HG03039 (cell line): ENCODE data around the gene FNDC11.

Experiments
- ATAC-seq: cut with Tn5 transposase; IDR thresholded peaks from one replicate; pipeline ENCODE4 v1.9.1; 2021; ENCODE audit warnings: mild to moderate bottlenecking, moderate library complexity; ENCODE audit not compliant: unreplicated experiment

FNDC11 gene

DNA sequence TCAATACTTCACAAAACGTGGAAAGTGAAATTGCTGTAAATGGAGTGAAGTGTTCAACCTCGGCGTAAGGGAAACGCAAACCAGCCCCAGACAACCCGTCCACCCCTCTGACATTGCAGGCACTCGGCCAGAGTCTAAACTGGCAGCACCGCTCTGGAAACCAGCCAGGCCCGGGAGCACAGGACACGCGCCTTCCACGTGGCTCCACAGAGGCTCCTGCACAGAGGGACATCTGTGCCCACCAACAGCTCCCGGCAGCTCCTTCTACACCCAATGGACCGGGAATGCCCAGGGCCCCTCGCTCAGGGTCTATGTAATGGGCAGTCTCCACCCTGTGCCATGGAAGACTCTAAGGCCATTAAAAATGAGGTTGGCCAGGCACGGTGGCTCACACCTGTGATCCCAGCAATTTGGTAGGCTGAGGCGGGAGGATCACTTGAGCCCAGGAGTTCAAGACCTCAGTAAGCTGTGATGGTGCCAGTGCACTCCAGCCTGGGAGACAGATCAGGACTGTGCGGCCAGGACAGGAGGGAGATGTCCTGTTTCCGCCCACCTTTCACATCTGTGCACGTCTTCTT, 23.4 kb downstream of the FNDC11 start:
- no peak for ATAC-seq

DNA sequence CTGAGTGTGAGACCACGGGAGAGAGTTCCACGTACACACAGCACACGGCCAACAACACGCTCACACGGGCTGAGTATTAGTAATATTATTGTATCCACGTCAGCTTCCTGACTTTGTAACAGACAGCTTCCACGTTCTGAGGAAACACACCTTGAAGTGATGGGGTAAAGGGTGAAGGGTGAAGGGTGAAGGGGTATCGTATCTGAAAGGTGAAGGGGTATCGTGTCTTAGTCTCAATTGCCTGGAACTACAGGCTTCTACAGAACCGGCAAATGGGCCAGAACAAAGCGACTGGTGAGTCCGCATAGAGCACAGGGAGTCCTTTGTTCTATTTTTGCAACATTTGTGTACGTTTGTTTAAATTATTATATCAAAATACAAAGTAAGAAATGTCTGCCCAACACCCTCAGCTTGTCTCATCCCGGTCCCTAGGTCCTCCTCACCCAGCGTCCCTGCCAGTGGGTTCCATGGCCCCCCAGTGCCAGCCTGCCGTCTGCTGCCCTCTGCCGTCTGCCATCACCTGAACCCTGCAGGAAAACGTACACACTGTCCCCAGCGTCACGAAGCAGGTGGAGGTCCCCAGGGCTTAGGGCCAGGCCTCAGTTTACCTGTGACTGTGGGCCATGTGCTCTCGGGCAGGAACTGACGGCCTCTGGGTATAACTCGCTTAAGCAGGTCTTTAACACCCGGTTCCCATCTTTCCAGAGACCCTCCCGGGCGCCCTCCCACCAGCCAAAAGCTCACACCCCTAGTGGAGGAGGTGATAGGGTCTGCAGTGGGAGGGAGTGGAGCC, 24.5 kb downstream of the FNDC11 start:
- no peak for ATAC-seq

DNA sequence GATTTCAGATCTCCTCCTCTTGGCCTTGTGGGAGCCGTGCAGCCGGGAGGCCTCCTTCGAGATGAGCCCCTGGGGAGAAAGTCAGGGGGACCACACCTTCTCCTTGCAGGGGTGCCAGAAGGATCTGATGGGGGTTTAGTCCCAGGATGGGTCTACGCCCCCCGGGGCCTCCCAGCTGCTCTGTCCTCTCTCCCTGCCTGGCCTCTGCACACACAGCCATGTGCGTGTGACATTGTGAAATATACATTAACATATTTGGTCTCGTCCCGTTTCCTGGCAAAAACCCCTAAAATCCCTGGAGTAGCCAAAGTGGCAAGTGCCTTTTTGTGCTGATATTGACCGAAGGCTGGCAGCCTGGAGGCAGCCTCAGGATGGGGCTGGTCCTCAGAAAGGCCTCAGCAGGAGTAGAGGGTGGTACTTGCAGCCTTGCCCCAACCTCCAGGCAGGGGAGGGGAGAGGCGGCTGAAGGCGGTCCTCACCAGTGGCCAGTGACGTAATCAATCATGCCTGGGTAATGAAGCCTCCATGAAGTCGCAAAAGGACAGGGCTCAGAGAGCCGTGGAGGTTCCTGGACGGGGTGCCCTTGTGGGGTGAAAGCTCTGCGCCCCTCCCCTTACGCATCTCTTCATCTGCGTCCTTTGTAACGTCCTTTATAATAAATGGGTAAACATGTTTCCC, 25.2 kb downstream of the FNDC11 start:
- no peak for ATAC-seq

DNA sequence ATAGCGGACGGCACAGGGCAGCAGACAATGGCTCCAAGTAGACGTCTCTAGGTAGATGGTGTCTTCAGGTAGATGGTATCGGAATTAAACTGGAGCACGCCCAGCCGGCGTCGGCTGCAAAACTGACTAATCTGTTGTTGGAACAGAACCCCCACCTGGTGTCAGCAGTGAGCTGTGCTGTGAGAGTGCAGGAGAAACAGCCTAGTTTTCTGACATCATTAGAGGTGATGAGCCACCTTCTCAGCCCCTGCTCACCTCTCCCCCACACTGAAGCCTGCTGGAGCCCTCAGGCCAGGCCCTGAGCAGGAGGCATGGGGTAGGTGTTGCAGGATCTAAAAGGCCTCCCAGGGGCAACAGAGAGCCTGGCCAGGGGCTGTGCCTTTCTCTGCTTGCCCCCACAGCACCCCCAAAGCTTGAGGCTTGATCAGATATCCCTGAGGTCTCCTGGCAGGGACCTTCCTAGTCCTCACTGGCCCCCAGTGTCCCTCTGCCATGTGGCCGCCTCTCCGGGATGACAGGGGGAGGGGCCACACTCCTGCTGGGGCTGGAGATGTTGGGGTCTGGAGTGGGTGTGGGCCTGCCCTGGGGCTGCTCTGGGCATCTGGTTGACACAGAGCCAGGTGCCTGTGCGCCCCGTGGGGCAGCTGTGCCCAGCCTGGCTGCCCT, 27.0 kb downstream of the FNDC11 start:
- no peak for ATAC-seq

DNA sequence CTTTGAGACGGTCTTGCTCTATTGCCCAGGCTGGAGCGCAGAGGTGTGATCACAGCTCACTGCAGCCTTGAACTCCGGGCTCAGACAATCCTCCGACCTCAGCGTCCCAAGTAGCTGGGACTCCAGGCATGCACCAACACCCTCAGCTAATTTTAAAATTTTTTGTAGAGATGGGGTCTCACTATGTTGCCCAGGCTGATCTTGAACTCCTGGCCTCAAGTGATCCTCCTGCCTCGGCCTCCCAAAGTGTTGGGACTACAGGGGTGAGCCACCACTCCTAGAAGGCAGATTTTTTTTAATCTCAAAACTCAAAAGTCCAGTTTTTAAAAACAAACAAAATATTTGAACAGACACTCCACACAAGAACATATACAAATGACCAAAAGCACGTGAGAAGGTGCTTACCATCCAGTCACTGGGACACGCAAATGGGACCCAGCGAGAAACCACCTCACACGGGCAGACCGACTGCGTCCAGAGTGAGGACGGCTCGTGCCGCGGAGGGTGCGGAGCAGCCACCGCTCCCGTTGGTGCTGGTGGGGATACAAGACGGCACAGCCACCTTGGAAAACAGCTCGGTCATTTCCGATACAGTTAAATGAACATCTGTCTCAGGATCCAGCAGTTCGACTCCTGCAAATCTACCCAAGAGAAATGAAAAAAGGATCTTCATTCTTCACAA, 28.6 kb downstream of the FNDC11 start:
- no peak for ATAC-seq

DNA sequence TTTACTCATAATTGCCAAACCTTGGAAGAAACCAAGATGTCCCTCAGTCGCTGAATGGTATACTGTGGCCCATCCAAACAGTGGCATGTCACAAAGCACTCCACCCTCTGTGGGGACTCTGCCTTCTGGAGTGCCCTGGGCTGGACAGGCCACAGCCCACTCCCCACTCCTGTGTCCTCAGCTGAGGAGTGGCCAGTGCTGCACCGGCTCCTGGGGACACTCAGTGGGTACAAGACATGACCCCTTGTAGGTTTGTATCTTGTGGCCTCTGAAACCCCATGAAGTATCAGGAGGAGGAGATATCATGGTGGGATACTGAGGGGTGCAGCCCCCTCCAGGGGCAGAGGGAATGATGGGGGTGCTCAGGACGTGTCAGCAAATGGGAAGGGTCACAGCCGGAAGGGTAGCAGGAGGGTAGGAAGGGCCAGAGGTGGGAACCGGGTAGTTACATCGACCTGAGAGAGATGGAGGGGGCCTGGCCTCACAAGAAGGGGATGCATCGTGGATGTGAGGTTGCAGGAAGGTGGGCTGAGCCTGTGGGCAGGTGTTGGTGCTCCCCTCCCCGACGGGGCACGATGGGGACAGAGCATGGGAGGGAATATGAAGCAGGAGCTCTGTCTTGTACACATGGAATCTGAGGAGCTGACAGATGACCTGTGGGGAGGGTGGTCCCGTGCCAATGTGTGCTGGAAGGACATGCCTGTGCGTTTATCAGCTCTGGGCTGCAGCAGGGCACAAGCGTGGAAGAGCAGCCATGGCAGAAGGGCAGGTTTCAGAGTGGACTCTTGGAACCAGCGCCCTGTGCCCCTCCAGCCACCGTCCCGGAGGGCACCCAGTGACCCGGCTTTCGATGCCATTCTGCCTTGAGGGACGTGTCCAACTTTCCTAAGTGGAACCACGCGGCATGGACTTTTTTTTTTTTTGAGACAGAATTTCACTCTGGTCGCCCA, 31.9 kb downstream of the FNDC11 start:
- ATAC-seq = no peak

DNA sequence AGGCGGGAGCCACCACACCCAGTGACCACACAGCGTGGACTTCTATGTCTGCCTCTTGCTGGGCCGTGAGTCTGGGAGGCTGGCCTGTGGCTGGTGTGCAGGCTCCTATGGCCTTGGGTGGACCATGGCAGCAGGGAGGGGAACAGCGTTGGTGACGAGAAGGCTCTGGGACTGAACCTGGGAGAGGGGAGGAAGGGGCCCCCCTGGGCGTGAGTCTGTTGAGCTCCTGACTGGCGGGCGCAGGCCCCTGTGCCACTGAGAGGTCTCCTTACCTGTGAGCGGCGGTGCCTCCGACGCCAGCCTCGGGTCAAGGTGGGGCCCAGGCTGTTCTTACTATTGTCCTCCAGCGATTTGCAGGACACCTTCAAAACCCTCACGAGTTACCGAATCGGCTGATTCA, 32.8 kb downstream of the FNDC11 start:
- ATAC-seq = no peak

DNA sequence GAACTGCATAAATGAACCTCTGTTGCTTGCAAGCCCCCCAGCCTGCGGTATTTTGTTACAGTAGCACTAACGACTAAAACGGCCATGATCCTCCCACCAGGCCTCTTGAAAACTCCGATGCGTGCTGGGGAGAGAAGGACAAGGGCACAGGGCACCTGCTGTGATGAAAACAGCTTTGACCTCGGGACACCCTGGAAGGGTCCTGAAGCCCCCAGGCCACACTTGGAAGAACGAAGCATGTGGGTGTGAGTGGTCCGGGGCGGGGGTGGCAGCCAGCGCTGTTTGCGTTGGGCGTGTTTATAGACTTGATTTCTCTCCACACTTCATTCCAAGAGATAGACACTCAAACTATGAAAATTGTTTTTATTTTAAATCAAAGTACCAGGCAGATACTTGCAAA, 33.3 kb downstream of the FNDC11 start:
- ATAC-seq = no peak

DNA sequence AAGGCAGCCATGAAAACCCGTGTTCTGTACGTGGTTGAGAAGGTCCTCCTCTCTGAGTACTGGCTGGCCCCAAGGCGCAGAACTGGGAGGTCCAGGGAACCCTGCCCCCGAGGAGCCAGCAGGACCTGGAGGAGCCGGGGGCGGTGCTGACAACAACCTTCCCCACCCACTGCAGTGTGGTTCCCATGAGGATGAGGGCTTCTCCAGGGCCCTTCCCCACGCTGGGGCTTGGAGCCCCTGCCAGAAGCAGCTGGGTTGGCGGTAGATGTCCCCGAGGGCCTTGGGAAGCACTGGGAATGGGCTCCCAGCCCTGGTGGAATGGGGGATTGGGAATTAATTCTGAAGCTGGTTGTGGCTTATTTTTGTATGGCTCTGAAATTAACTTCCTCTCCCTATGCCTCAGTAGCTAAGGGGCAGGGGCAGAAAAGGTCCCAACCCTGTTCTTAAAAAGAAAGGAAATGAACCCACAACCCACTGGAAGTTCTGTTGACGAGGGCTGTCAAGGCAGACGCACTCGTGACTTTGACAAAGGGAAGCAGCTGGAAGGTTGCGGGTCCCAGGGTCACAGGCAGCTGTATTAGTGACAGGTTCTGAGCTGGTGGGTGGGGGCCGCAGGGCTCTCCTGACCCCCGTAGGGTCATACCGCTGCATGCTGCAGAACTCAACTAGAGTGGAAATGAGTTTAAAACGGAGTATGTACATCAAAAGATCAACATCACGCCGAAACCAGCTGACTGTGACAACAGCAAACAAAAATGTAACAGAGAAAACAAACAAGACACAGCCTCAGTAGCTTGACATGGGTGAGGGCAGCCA, 34.0 kb downstream of the FNDC11 start:
- no peak for ATAC-seq

DNA sequence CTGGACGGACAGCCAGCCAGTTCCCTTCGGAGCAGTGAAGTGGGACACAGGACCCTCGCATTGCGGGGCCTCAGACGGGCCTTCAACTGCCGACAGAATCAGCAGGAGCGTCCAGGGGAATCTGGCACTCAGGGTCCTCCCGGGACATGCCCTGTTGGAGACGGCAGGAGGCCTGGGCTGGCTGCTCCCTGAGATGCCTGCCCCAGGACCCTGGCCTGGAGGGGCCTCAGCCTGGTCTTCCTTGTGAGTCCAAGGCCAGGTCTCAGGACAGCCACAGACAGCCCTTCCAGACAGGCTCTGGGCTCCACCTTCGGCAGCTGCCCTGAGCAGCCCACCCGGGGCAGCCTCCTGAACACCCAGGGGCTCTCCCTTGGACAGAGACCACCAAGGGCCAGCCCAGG, 34.7 kb downstream of the FNDC11 start:
- no peak for ATAC-seq

DNA sequence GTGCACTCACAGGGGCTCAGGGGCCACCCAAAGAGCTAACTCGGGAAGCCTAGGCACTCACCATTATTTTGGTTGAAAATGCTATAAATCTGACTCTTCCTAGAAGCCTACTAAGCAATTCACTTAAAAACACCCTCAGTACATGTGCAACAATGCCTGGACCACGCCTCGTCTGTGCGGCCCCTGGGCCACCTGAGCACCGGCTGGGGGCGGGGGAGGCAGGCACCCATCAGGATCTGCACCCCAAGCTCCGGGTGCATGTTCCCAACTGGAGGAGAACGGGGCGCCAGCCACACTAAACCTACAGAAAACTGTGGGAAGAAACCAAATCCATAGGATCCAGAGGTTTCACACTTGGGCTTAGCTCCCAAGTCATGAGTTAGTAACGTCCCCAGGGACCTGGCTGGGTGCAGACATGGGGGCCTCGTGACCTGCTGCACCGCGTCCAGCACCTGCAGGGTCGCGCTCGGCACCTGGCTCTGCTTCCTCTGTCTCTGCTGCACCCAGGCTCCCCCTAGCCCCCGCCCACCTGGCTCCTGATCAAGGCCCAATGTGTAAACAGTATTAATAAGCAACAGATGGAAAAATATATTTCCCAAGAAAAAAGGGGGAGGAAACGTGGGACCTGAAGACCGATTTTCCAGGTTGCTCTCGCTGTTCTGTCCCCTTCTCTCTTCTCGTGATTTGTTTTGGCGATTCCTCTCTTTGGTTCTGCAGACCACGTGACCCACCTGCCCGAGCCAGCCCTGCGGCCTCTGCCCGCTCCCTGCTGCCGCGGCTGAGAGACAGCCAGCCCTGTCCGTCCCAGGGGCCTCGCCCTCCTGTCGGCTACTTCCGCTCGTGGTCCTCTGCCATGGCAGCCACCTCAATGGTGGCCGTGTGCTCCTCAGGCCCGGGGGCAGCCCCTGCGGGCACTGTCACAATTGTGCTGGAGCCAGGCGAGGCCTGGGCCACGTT, 35.6 kb downstream of the FNDC11 start:
- ATAC-seq = no peak

DNA sequence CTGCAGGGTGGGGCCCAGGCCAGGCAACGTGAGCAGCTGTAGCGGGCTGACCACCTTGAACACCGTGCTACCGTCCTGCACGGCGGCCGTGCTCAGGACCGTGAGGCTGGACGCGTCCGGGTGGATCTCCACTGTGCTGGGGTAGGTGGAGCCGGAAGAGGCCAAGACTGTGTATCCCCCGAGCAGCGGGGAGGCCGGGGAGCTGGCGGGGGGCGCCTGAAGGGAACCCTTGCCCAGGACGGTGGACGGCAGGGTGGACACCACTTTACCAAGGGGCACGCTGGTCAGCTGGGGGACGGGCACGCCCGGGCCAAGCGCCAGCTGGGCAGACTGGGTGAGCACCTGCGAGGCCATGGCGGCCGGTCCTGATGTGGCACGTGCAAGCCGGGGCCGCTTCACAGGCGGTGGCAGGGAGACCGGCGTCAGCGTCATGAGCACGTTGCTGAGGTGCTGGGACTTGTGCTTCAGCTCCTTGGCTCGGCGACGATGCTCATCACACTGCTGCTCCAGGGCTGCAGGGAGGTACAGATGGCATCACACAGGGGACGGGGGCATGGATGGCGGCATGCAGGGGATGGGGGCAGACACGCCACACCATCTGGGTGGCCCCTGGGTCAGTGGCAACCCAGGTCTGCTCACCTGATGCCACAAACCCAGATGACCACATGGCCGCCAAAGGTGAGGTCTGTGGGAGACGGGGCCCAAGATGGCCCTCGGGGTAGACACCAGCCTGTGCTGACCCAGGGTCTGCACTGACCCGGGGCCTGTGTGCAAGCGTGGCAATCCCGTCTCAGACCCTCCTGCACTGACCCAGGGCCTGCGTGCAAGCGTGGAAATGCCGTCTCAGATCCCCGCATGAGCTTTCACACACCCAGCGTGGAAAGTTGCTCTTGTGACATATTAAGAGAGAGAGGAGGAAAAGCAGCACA, 36.5 kb downstream of the FNDC11 start:
- no peak for ATAC-seq

DNA sequence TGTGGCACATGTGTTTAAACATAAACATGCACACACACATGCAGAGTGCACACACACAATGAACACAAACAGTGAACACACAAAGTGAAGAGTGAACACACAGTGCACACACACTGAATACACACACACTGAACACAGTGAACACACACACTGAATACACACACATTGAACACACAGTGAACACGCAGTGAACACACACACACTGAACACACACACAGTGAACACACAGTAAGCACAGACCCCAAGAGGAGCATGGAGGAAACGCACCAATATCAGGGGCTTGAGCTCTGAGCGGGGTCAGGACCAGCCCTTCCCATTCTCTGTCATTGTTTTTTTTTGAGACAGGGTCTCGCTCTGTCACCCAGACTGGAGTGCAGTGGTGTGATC, 37.2 kb downstream of the FNDC11 start:
- ATAC-seq = no peak

DNA sequence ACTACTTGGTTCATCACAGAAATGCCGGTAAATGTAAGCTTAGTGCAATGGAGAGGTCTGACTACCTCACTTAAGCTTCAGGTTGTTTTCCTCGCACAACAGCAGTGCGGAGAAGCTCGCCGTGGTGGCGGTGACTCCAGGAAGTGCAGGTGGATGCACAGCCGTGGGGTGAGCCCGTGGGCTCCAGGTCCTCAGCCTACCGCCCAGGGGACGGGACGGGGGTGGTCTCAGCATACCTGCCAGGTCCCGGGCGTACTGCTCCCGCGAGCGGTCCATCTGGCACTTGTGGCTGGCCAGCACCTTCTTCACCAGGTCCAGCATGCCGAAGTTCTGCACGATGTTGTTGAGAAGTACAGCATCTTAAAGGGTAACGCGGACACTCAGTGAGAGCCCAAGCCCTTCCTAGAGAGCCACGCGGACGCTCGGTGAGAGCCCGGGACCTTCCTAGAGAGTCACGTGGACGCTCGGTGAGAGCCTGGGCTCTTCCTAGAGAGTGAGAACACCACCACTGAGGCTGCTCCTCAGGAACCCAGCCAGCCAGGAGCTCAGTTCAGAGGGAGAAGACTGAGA, 37.9 kb downstream of the FNDC11 start:
- ATAC-seq = no peak

DNA sequence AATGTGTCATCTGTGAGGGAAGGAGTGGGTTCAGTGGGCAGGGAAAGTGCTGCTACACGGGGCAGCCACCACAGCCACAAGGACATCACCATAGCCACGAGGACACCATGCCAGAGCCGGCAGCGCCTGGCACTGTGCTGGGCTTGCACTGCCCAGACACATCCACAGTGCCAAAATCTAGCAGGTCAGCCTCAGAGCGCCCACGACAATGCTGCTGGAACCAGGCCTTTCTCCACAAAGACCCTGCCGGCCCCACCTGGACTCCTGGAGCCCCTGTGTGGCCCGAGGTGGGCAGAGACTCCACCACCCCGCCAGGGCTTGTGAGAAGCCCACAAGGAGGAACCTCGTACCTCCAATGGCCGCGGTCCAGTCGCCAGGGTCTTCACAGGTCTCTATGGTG, 38.7 kb downstream of the FNDC11 start:
- no peak for ATAC-seq

DNA sequence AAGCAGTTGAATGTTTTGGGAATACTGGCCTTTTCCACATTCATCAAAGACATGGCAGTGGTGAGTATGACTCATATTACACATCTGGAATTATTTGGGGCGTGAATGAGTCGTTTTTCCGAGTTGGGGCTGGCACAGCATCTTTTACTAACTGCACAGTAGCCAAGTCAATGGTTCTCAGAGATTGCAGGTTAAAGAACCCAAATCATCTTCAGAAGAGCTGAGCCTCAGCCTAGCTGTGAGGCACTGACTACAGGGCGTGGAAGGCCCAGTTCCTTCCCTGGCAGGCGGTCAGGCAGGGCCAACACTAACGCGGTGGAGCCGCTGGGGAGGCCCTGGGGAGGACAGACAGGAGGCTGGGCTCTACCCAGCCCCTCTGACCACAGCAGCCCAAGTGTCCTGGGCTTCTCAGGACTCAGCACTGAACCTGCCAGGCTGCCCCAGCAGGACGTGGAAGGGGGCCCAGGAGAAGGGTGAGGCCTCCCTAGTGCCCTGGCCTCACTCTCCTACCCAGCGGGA, 40.1 kb downstream of the FNDC11 start:
- ATAC-seq = no peak
